ENCODE results near the gene NEXMIF. TPM values are rescaled to one million over a fixed set of nuclear protein-coding genes. Genes with fewer than 3 reads are reported as not detected.

NEXMIF gene
- total and polyA plus RNA-seq, 9 of the 15 experiments (the other 6 are each of a cell fraction or from before 2014, with no cell fraction given) = not detected

DNA sequence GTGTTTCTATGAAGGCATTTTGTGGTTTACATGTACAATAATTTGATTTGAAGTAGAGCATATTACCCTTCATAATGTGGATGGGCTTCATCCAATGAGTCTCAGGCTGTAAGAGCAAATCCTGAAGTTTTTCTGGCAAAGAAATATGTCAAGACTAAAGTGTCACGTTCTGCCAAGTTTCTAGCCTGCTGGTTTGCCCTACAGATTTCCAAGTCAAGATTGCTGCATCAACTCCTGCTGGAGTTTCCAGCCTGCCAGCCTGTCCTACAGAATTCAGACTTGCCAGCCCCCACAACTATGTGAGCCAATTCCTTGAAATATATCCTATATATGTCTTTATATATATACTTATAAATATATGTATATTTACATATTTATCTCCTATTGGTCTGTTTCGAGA is 240.8 kb downstream of the NEXMIF start:
- no TSS peak for BruUV-seq (replicated peaks)
- H3K4me1 ChIP-seq (replicated peaks in 1 of 2; ENCODE audit: control insufficient read depth in 2 of 2, insufficient read depth in 2 of 2, low read length in 2 of 2) = no peaks in the 10 kb centered on the region
- in situ Hi-C loops (cut with MboI) = no loop called here
- no peak overlapping the region for H2AFZ ChIP-seq (ENCODE audit: low read depth, low read length)
- 4% methylated on average over 2 of the region's 2 CpGs for WGBS (ENCODE audit: insufficient coverage, low coverage, missing lambda C conversion rate)
- FAIRE-seq (no peak), DNase-seq (ENCODE audit: extremely low read depth in 1 of 4, low spot score in 3 of 4) (no peak), ATAC-seq (no peak)
- intact Hi-C loops (cut with micrococcal nuclease) = no loop called here
- no peaks in the 10 kb centered on the region for H4K20me1 ChIP-seq (replicated peaks; ENCODE audit: control insufficient read depth, insufficient read depth, low read length)
- no peak overlapping the region for H3K9ac ChIP-seq (ENCODE audit: insufficient read depth in 1 of 2, low read depth in 2 of 2, low read length in 2 of 2)
- no peak overlapping the region for H3K27ac ChIP-seq (ENCODE audit: extremely low read depth, low read depth, low read length)
- no peaks in the 10 kb centered on the region for H3K79me2 ChIP-seq (ENCODE audit: control insufficient read depth, insufficient read depth, low read length)
- no peaks in the 10 kb centered on the region for H3K9me3 ChIP-seq (replicated peaks; ENCODE audit: control insufficient read depth, insufficient read depth, low read depth, low read length)
- no peaks in the 10 kb centered on the region for H3K36me3 ChIP-seq (ENCODE audit: control insufficient read depth, insufficient read depth, low read length)
- POLR2A ChIA-PET = no interaction called here
- H3K4me3 ChIP-seq = no peak overlapping the region
- no peaks in the 10 kb centered on the region for H3K9me1 ChIP-seq (ENCODE audit: control insufficient read depth, insufficient read depth, low read length)
- H3K27me3 ChIP-seq (ENCODE audit: control insufficient read depth in 2 of 2, insufficient read depth in 2 of 2, low read length in 2 of 2) = no peaks in the 10 kb centered on the region
- H3K4me2 ChIP-seq (ENCODE audit: insufficient read depth, low read length) = no peak overlapping the region
- CTCF ChIA-PET (ENCODE audit: low intra/inter-chr PET ratio) = no interaction called here
- TF ChIP-seq SETDB1 (IDR thresholded peaks at IDR 0.05; ENCODE audit: low read length) (no peak), ZNF175 (CRISPR knock-in tag; IDR thresholded peaks at IDR 0.05; ENCODE audit: low read depth) (no peak), SIN3A (IDR thresholded peaks at IDR 0.05; ENCODE audit: borderline replicate concordance in 2 of 2, control insufficient read depth in 1 of 2, low read depth in 2 of 2, low read length in 2 of 2) (no peak), CXXC5 (CRISPR knock-in tag; IDR thresholded peaks at IDR 0.05) (no peak), HOXB6 (CRISPR knock-in tag; IDR thresholded peaks at IDR 0.05; ENCODE audit: borderline replicate concordance) (no peak), CBX3 (IDR thresholded peaks at IDR 0.05; ENCODE audit: borderline replicate concordance in 1 of 2, low read length in 2 of 2) (no peak), STAG1 (CRISPR knock-in tag; IDR thresholded peaks at IDR 0.05; ENCODE audit: borderline replicate concordance) (no peak), CUX1 (CRISPR knock-in tag; IDR thresholded peaks at IDR 0.05) (no peak), U2AF1 (optimal IDR thresholded peaks at IDR 0.05; ENCODE audit: low read depth, low read length) (no peak), ZNF407 (IDR thresholded peaks at IDR 0.05; ENCODE audit: low read depth) (no peak)

All from K562 (cell line).